GM21529 (cell line): Measurements from ENCODE around the gene WWOX.
"Not testable (repeated sequence)": the region's sequence is repeated elsewhere in the genome, so short reads cannot be mapped to it uniquely, and the experiment has no call there.

Experiments
- ATAC-seq: cut with Tn5 transposase; IDR thresholded peaks from one replicate; pipeline ENCODE4 v1.9.1; 2021; ENCODE audit not compliant: unreplicated experiment

The WWOX gene

DNA sequence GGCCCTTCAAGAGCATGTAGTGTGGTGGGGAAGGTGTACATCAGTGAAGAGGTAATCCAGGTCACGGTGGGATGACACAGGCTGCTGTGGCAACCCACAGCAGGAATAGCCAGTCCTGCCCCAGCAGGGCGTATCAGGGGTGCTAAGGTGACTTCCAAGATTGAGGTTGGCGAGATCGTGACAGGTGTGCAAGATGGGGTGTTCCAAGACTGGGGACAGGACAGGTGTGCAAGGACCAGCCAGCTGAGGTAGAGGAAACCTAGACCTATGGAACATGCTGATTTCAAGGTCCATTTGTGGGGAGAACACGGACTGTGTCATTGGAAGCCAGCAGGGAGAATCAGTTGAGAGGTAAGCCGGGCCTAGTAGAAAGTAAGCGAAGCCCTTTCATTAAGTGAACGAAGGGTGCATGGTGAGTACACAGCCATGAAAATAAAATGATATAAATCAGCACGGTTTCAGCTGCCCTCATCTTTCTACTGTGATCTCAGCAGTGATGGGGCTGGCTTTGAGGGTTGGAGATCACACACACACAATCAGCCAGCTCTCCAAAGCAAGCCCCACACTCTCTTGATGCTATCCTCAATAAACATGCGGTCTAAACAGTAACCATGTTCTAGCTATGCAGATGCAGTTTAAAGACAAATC is 497.0 kb downstream of the WWOX start:
- no peak for ATAC-seq

- ATAC-seq, result no peak
These were observed 497.6 kb downstream of the WWOX start for GRCh38 chr16:78596996-78597422.

DNA sequence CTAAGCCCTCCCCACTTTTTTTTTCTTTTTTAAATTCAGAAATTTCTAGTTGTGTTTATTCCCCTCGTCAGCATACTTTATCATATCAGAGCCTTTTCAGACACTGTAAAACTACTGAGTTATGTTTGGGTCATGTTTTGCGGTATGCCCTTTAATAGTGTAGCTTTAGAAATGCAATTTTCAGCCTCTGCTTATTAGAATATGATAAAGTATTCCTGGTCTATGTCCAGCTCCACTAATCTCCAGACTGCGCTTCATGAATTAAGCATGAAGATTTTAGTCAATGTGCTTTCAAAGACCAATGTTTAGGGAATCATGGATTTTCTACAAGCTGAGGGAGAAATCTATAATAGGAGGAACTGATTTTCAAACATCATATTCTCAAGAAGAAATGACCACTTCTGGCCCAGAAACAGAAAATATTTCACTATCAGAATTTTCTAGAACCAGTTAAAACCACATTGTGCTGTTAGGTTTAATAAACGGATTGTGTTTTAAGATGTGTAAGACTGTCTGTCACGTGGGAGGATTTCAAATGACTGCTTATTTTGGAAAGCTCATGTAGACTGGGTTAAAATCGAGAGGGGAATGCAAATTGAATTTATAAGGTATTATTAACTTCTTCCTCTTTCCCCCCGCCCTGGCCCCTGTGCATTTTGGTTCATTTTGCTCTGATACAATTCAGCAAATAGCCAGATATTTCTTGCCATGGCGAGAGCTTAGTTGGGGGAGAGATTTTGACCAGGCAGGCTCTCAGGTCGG is 498.5 kb downstream of the WWOX start:
- no peak for ATAC-seq

DNA sequence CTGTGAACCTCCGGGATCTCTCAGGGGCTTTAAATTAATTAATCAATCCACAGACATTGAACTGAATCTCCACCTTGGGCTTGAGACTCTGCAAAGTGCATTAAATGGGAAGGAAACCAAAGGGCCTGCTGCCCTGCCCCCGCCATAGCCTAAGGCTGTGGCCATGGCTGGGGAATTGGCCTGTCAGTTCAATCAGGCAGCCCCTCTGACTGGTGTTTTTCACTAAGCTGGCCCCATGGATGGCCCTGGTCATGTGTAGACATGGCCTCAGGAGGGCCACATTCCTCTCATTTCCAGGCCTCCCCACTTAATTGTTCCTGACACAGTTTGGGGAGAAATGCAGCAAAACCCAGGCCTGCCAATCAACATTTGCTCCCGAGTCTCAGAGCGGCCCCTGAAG is 499.8 kb downstream of the WWOX start:
- ATAC-seq, result no peak

- ATAC-seq, result not testable (repeated sequence)
These were observed 505.1 kb downstream of the WWOX start for GRCh38 chr16:78604423-78605062.

DNA sequence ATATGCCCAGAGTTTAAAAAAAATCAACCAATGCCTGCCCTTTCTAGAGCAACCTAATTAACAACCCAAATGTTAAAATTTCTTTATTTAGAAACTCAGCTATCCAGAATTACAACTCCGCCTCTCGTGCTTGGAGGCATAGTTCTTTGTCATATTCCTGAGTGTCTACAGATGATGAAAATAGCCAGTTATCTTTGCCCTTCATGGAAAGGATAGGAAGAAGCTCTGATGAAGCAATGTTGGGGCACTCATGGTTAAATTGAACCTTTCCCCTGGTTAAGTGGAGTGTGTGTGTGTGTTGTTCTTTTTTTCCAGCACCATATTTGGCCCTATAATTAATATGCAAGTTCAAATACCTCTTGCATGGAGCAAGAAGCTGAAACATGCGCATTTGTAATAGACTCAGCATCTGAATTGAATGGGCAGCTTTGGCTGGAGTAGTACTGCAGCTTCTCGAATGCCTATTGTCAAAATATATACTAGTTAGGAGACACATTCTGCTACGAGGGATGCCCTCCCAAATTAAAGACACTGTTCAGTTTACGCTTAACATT is 506.2 kb downstream of the WWOX start:
- no peak for ATAC-seq

DNA sequence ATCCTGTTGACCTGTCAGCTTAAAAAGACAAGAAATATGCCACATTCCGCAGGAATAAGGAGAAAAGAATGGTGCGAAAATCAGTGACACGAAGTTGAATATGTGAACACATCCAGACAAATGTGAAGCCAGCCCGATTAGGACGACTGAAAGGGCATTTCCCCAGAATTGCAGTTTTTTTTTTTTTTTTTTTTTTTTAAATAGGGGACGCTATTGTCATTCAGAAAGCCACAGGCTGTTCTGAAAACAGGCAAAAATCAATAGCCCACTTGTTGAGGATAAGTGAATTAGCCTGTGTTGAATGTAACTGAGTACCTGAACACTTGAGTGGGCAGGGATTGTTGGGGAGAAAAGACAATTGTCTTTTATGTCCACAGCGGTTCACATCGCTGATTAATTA is 507.1 kb downstream of the WWOX start:
- ATAC-seq, result no peak

DNA sequence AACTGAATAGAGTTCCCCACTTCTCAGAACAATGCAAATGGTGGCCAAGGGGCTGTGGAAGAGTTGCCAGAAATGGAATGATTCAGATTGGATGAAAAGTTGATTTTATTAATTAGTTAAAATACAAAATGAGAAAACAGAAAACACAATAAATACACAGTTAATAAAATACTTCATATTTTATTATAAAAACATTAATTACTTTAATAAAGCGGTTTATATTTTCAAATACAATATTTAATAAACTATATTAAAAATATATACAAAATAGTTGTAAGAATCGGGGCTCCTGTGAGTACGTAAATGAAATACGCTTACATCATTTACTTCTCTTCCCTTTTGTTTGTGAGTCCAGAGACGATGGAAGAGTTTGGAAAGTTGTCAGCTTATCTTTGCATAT is 507.6 kb downstream of the WWOX start:
- ATAC-seq, result no peak

DNA sequence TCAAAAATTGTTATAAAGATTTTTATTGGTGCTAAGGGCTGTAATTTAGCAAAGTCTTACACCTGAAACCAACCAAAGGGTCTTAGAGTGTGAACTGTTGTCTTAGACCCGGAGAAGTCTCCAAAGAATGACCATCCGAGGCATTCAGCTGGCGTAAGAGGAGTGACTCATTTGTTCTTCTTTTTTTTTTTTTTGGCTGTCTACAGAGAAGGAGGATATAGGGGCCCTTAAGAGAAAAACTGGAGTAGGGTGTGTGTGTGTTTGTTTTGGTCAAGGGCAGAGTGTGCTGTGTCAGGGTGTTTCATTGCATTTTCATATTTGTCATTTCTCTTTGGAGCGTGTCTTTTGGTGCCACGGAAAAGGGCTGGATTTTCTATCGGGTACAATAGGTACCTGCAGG is 508.0 kb downstream of the WWOX start:
- no peak for ATAC-seq

GRCh38 chr16:78608305-78608776 is 508.9 kb downstream of the WWOX start:
- no peak for ATAC-seq

GRCh38 chr16:78609402-78610274 is 510.2 kb downstream of the WWOX start:
- ATAC-seq, result no peak

GRCh38 chr16:78611318-78611717 is 511.9 kb downstream of the WWOX start:
- no peak for ATAC-seq

DNA sequence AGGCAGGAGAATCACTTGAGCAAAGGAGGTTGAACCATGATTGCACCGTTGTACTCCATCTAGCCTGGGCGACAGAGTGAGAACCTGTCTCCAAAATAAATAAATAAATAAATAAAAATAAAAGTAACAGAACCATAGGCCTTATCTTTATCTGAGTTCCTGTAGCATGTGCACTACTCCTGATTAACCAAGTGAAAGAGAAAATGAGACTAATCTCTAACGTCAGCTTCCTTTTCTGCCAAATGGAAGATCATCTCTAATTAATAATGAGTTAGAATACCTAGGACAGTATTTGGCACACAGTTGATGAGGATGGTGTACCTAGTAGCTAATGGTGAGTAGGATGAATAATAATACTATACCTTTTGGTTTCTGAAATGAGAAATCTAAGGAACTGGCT is 520.4 kb downstream of the WWOX start:
- ATAC-seq, result no peak

DNA sequence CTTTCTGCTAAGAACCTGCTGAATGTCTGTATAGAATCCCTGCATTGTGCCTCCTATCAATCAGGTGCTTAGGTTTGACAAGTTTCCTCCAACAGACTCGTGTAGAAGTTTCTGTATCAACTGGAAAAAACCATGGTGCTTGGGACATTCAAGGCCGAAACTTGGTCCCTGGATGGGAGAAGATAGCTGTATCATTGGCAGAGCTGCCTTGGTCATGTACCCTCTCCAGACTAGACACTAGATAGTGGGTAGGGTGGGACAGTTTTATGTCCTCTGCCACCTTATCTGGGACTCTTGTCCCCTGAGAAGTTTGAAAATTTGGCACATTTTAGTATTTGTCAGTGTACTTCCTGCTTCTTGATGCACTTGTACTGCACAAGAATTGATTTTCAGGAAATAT is 520.8 kb downstream of the WWOX start:
- ATAC-seq, result no peak

DNA sequence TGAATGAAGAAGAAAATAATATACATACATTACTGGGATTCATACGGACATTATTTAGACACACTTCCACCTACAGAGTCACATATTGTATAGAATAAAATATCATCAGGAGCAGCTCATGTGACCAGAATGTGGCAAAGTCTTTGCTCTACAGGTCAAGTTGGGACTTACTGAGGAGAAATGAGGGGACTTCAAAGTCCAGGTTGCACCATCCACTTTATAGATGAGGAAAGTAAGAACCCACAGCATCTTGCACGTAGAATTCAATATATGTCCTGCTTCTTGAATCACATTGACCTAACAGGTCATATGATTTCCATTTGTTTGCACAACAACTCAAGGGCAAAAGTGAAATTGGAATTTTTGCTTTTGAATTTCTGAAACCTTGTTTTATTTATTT is 524.3 kb downstream of the WWOX start:
- ATAC-seq, result no peak

DNA sequence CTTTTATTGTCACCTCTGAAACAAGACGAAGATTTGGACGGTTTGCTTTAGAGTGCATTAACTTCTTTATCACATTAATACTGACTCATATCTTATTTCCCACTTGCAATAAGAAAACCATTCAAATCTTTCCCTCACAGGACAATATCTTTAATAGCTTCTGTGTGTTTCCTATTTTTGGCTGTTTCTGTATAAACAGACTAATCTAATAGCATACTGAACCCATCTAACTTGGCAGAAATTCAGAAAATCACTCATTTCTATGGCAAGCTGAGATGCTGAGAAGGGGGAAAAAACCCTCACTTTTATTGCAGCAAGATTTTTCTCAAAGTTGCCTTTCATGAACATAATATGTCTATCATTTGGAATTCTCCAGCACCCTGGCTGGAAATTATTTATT is 524.9 kb downstream of the WWOX start:
- ATAC-seq, result no peak

DNA sequence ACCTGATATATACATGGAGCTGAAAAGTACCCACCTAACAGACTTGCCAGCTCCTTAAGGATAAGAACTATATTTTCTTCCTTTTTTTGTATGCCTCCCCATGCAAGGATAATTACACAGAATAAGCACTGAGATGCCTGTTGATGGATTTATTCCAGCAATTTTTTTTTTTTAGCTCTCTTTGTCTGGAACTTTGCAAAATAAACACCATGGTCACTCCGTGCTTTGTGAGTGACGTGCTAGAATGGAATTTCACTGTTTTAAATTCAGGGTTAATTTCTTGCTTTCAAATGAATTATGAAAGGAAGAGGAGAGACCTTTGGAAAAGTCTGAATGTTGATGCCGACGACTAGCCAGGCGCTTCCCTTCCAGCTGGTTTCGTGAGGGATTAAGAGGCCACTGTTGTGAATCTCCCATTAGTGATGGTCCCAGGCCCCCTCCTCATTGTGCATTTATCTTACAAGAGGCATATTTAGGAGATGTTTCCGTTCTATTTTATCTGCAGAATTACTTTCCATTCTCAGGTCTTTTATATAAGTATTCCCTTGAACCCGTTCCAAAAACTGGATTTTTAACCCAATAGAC is 529.1 kb downstream of the WWOX start:
- ATAC-seq, result no peak

DNA sequence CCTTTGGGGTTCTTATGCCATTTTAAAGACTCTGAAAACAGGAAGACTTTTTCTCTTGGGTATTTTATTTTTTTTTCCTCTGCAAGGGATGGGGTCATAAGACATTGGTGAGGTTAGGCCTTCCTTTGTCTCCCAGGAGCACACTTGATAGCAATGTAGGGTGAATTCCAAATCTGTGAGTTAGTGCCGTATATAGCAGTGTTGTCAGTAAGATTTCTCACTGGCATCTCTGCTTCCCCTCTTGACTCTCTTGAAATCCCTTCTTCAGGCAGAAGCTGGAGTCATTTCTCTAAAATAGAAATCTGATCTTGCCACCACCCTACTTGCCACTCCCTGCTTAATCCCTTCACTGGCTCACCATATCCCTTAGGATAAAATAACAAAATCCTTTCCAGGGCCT is 529.7 kb downstream of the WWOX start:
- no peak for ATAC-seq

GRCh38 chr16:78630102-78630501 is 530.6 kb downstream of the WWOX start:
- no peak for ATAC-seq

DNA sequence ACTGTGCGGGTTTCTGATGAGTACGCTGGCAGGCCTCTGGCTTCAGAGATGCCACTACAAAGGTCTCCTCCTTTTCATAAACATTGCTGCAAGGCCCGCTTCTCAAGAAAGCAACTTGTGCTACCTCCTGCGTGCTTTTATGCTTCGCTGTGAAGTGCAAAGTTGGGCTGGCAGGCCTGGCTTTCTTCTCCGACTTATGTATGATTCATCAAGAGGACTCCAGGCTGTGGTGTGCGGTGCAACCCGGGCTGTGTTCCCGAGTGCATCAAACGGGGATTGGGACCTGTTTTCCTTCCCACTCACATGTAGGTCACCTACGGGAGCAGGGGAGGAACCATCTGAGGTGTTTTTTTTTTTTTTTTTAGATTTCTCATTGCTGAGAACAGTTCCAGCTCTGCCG is 534.1 kb downstream of the WWOX start:
- ATAC-seq, result no peak

GRCh38 chr16:78635807-78636206 is 536.4 kb downstream of the WWOX start:
- ATAC-seq, result no peak
